Activated CD4-positive, alpha-beta T cell treated with anti-CD3 and anti-CD28 coated beads, Interleukin-10, Interleukin-2, amounts not matched to agents 100 ng/mL and 50 ng/mL, durations not matched to agents 16 hours and 8 hours (primary cell): ENCODE results near the gene DCTN5.
"Not testable (repeated sequence)": the region's sequence is repeated elsewhere in the genome, so short reads cannot be mapped to it uniquely, and the experiment has no call there.

Experiments
- DNase-seq: peaks from one replicate; pipeline ENCODE4 v3.0.0-alpha.2; 2020

Gene DCTN5

DNA sequence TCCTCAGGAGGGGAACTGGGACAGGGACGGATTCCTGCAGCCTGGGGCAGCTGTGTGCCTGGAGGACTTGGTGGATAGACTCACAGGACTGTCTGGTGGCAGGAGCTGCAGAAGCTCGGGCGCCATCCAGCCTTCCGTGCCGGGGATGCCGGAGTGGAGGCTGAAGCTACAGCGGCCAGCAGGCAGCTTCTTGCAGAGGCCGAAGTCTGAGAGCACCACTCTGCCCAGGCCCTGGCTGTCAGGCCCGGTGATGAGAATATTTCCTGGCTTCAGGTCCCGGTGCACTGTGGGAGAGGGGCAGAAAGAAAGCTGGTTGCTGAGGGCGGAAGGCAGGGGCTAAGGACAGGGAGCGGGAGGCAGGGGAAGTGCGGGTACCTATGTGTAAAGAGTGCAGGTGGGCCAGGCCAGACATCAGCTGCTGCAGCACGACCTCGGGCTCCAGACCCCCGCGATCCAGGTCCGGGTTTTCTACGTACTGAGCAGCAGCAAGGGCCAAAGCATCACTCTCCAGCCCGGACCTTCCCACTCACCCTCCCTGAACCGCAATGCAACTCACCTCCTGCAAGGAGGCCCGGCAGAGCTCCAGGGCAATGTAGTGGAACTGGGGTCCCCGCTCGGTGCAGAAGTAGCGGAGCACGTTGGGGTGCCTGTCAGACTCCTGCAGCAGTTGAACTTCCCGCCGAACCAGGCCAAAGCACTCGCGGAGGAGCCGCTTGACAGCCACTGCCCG is 53.5 kb downstream of the DCTN5 start:
- DNase-seq, result no peak

GRCh38 chr16:23695756-23696155 is 54.5 kb downstream of the DCTN5 start:
- no peak for DNase-seq

DNA sequence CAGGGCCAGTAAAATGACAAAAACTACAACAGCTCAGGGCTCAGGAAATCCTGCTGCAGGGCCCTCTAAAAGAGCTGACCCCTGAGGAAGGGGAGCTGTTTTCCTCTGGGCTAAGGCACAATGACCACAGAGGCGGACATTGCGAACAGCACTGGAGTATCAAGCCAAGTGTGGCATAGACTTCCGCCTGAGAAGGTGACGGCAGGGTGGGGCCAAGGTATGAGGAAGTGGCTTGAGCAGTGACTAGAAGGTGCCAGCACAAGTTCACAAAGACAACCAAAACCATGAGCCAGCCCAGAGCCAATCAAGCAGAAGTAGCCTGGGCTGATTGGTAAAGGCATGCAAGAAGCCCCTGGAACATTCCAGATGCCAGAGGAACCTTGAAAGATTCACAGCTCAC is 57.8 kb downstream of the DCTN5 start:
- DNase-seq, result no peak

- no peak for DNase-seq
Observed at GRCh38 chr16:23700093-23700492, 58.8 kb downstream of the DCTN5 start.

DNA sequence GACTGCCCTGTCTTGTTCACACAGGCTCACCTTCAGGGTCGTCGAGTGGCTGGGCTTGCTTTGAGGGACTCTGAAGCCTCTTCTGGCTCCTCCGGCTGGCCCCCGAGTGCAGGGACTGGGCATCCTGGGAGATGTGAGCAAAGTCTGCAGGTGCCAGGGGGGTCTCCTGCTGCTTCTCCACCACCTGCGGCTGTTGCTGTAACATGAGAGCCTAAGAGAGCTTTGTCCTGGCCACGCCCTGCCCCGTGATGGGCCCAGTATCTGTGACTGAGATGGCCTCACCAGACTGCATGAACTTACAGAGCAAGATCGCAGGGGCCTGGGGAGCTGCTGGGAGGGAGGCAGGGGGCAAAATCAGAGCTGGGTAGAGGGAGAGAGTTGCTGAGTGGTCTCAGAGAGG is 59.2 kb downstream of the DCTN5 start:
- no peak for DNase-seq

DNA sequence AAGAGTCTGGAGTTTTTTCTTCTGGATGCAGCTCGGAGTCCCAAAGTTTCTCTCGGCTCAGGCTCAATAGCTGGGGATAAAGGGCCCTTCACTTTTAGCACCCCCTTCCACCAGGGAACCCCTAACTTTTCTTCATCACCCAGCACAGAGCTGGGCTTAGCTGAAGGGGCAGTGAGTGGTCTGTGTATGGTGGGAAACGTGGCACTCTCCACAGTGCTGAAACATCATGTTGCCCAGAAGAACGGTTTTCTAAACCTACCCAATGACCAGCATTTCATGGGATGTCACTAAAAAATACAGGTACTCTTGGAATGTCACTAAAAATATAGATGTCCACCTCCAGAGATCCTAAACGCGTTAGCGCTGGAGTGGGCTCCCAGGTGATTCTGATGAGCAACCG is 59.8 kb downstream of the DCTN5 start:
- DNase-seq, result no peak

GRCh38 chr16:23702951-23703350 is 61.7 kb downstream of the DCTN5 start:
- no peak for DNase-seq

- DNase-seq, result no peak
Observed at GRCh38 chr16:23704772-23705516, 63.7 kb downstream of the DCTN5 start.

DNA sequence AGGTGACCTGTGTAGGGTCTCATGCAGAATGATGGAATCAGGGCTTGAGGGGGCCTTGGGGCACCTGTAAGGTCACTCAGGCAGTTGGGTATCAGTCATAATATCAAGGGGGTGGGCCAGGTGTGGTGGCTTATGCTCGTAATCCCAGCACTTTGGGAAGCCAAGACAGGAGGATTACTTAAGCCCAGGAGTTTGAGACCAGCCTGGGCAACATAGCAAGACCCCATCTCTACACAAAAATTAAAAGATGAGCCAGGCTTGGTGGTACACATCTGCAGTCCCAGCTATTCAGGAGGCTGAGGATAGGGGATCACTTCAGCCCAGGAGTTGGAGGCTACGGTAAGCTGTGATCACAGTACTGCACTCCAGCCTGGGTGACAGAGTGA is 64.2 kb downstream of the DCTN5 start:
- no peak for DNase-seq

- DNase-seq, result no peak
Observed at GRCh38 chr16:23706439-23706838, 65.2 kb downstream of the DCTN5 start.

GRCh38 chr16:23709536-23709935 is 68.3 kb downstream of the DCTN5 start:
- no peak for DNase-seq

- DNase-seq, result no peak
Observed at GRCh38 chr16:23710008-23710407, 68.7 kb downstream of the DCTN5 start.

GRCh38 chr16:23710504-23710903 is 69.2 kb downstream of the DCTN5 start:
- DNase-seq, result no peak

- no peak for DNase-seq
Observed at GRCh38 chr16:23711785-23712184, 70.5 kb downstream of the DCTN5 start.

DNA sequence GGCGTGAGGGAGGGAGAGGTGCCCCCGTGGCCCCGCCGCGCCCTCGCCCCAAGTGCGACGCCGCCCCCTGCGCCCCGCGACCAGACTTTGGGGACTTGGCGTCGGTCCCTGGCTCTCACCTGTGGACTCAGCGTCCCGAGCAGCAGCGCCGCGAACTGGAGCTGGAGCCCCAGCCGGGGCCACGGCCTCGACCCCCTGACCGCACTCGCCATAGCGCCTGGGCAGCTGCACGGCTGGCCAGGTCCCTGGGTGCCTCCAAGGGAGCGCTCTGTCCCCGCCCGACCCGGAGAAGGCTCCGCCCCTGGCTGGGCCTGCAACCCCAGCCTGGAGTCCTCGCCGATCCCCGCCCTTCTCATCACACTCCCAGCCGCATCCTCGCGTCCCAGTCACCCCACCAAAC is 71.7 kb downstream of the DCTN5 start, which contains the start of gene ERN2:
TSS of gene ERN2 (minus strand) at position 247 of the 400 bp plus-strand sequence. CDS start at position 212, 35 bp downstream.
- no peak for DNase-seq

- no peak for DNase-seq
Observed at GRCh38 chr16:23716484-23716883, 75.2 kb downstream of the DCTN5 start.

GRCh38 chr16:23722613-23723240 is 81.5 kb downstream of the DCTN5 start:
- DNase-seq, result not testable (repeated sequence)

DNA sequence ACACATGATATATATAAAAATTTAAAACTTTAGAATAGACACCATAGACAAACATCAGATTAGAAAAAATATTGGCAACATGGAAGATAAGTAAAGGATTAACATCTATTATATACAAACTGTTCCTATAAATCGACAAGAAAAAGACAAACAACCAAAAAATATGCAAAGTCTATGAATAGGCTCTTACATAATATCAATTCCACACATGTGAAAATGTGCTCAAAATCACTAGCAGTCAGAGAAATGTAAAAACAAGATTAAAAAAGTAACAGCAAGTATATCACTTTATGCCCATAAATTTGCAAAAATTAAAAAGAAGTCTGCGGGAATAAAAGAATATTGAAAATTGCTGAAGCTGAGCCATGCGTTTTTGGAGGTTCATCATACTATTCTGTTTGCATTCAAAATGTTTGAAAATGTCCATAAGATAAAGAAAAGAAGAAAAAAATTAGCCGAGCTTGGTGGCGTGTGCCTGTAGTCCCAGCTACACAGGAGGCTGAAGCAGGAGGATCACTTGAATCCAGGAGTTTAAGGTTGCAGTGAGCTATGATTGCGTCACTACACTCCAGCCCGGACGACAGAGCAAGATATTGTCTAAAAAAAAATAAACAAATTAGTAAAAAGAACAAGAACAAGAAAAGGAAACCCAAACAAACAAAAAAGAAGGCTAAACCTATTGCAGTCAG is 83.0 kb downstream of the DCTN5 start:
- DNase-seq, result no peak

- DNase-seq, result no peak
Observed at GRCh38 chr16:23724785-23725131, 83.5 kb downstream of the DCTN5 start.

GRCh38 chr16:23726710-23727109 is 85.4 kb downstream of the DCTN5 start:
- DNase-seq, result no peak
